ENCODE data around the gene APBB2. TPM values are rescaled to one million over a fixed set of nuclear protein-coding genes. Genes with fewer than 3 reads are reported as not detected.
"Not testable (repeated sequence)": the region's sequence is repeated elsewhere in the genome, so short reads cannot be mapped to it uniquely, and the experiment has no call there.

APBB2 gene
- total RNA-seq, 2 experiments from 2014 or later: 0.22 TPM; not detected in 1

DNA sequence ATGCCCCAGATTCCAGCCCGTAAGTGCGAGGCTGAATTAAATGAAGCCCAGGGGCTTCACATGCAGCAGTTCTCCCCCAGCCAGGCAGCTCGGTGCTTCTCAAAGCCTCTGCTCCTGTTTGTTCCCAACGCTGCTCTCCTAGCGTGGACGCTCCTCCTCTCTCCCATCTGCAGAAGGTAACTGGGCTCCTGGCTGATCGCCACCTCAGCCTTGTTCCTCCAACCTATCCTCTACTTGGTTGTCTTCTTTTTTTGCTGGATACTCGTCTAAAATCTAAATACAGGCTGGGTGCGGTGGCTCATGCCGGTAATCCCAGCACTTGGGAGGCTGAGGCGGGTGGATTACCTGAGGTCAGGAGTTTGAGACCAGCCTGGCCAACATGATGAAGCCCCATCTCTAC lies 394.2 kb downstream of the APBB2 start:
- Mint-ChIP-seq H3K27ac (no peak overlapping the region), H3K27me3 (no peaks in the 10 kb centered on the region), H3K4me3 (no peak overlapping the region), H3K36me3 (ENCODE audit: low read depth) (no peaks in the 10 kb centered on the region), H3K4me1 (ENCODE audit: low read depth) (no peaks in the 10 kb centered on the region), H3K9me3 (no peaks in the 10 kb centered on the region)
- Histone ChIP-seq H3K4me3 (ENCODE audit: low read length) (no peak overlapping the region), H3K9me3 (ENCODE audit: control insufficient read depth in 1 of 2, insufficient read depth in 1 of 2, low read length in 2 of 2) (no peaks in the 10 kb centered on the region), H3K4me1 (ENCODE audit: insufficient read depth, low read length) (no peaks in the 10 kb centered on the region), H3K36me3 (ENCODE audit: insufficient read depth, low read length) (no peaks in the 10 kb centered on the region), H3K27me3 (ENCODE audit: control insufficient read depth in 1 of 2, insufficient read depth in 2 of 2, low read length in 2 of 2) (no peaks in the 10 kb centered on the region), H3K27ac (ENCODE audit: low read depth in 1 of 2, low read length in 2 of 2) (no peak overlapping the region)
- DNase-seq: no peak
- ChIA-PET CTCF (no interaction called here), POLR2A (no interaction called here)
- TF ChIP-seq, protein P1, sequence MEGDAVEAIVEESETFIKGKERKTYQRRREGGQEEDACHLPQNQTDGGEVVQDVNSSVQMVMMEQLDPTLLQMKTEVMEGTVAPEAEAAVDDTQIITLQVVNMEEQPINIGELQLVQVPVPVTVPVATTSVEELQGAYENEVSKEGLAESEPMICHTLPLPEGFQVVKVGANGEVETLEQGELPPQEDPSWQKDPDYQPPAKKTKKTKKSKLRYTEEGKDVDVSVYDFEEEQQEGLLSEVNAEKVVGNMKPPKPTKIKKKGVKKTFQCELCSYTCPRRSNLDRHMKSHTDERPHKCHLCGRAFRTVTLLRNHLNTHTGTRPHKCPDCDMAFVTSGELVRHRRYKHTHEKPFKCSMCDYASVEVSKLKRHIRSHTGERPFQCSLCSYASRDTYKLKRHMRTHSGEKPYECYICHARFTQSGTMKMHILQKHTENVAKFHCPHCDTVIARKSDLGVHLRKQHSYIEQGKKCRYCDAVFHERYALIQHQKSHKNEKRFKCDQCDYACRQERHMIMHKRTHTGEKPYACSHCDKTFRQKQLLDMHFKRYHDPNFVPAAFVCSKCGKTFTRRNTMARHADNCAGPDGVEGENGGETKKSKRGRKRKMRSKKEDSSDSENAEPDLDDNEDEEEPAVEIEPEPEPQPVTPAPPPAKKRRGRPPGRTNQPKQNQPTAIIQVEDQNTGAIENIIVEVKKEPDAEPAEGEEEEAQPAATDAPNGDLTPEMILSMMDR (IDR thresholded peaks at IDR 0.05): no peak
- ATAC-seq (ENCODE audit: poor library complexity): no peak
- intact Hi-C loops (cut with DNase I, micrococcal nuclease): no loop called here

- H3K4me3 ChIP-seq (ENCODE audit: low read length); H3K4me1 Mint-ChIP-seq (ENCODE audit: low read depth); DNase-seq; H3K36me3 Mint-ChIP-seq (ENCODE audit: low read depth); H3K9me3 ChIP-seq (ENCODE audit: control insufficient read depth in 1 of 2, insufficient read depth in 1 of 2, low read length in 2 of 2); intact Hi-C loops (cut with DNase I, micrococcal nuclease); CTCF ChIA-PET; H3K27ac ChIP-seq (ENCODE audit: low read depth in 1 of 2, low read length in 2 of 2); H3K27me3 ChIP-seq (ENCODE audit: control insufficient read depth in 1 of 2, insufficient read depth in 2 of 2, low read length in 2 of 2); ATAC-seq (ENCODE audit: poor library complexity); H3K27me3 Mint-ChIP-seq; H3K27ac Mint-ChIP-seq; H3K4me1 ChIP-seq (ENCODE audit: insufficient read depth, low read length); H3K36me3 ChIP-seq (ENCODE audit: insufficient read depth, low read length); H3K4me3 Mint-ChIP-seq; H3K9me3 Mint-ChIP-seq; POLR2A ChIA-PET: not testable (repeated sequence)
Measured at GRCh38 chr4:40817157-40817556, 397.2 kb downstream of the APBB2 start.

GRCh38 chr4:40812856-40813255 lies 401.5 kb downstream of the APBB2 start:
- Mint-ChIP-seq H3K4me1 (ENCODE audit: low read depth) (no peaks in the 10 kb centered on the region), H3K36me3 (ENCODE audit: low read depth) (no peaks in the 10 kb centered on the region), H3K9me3 (no peaks in the 10 kb centered on the region), H3K27me3 (no peaks in the 10 kb centered on the region), H3K4me3 (no peak overlapping the region), H3K27ac (no peak overlapping the region)
- CTCF ChIA-PET: no interaction called here
- Histone ChIP-seq H3K9me3 (ENCODE audit: control insufficient read depth in 1 of 2, insufficient read depth in 1 of 2, low read length in 2 of 2) (no peaks in the 10 kb centered on the region), H3K36me3 (ENCODE audit: insufficient read depth, low read length) (no peaks in the 10 kb centered on the region), H3K4me1 (ENCODE audit: insufficient read depth, low read length) (no peaks in the 10 kb centered on the region), H3K27ac (ENCODE audit: low read depth in 1 of 2, low read length in 2 of 2) (no peak overlapping the region), H3K4me3 (ENCODE audit: low read length) (no peak overlapping the region), H3K27me3 (ENCODE audit: control insufficient read depth in 1 of 2, insufficient read depth in 2 of 2, low read length in 2 of 2) (no peaks in the 10 kb centered on the region)
- intact Hi-C loops (cut with DNase I, micrococcal nuclease): no loop called here
- DNase-seq: no peak
- no peak for ATAC-seq (ENCODE audit: poor library complexity)
- TF ChIP-seq, protein P1 (IDR thresholded peaks at IDR 0.05): no peak
- POLR2A ChIA-PET: no interaction called here

DNA sequence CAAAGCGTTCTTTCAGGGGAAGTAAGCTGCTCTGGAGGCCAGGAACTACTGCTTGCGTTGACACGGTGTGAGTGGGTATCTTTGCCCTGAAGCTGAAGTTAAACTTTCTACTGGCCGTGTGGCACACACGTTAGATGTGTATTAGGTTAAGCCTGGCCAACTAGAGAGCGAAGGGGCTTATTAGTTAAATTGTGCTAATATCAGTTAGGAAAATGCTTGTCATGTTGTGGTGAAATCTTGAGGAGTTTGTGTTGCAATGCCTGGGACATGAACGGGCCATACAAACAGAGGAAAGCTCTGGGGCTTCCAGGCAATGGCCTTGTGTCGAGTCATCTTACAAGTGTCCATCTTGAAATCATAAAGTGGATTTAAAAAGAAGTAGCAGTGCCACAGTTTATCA lies 402.0 kb downstream of the APBB2 start:
- intact Hi-C loops (cut with DNase I, micrococcal nuclease): no loop called here
- no peak overlapping the region for H3K4me3 Mint-ChIP-seq
- Histone ChIP-seq H3K27me3 (ENCODE audit: control insufficient read depth in 1 of 2, insufficient read depth in 2 of 2, low read length in 2 of 2) (no peaks in the 10 kb centered on the region), H3K4me1 (ENCODE audit: insufficient read depth, low read length) (no peaks in the 10 kb centered on the region), H3K27ac (ENCODE audit: low read depth in 1 of 2, low read length in 2 of 2) (no peak overlapping the region), H3K9me3 (ENCODE audit: control insufficient read depth in 1 of 2, insufficient read depth in 1 of 2, low read length in 2 of 2) (no peaks in the 10 kb centered on the region), H3K36me3 (ENCODE audit: insufficient read depth, low read length) (no peaks in the 10 kb centered on the region), H3K4me3 (ENCODE audit: low read length) (no peak overlapping the region)
- no peaks in the 10 kb centered on the region for H3K4me1 Mint-ChIP-seq (ENCODE audit: low read depth)
- no peaks in the 10 kb centered on the region for H3K9me3 Mint-ChIP-seq
- ChIA-PET POLR2A (no interaction called here), CTCF (no interaction called here)
- no peak for ATAC-seq (ENCODE audit: poor library complexity)
- no peak overlapping the region for H3K27ac Mint-ChIP-seq
- TF ChIP-seq, protein P1 (IDR thresholded peaks at IDR 0.05): no peak
- H3K27me3 Mint-ChIP-seq: no peaks in the 10 kb centered on the region
- no peaks in the 10 kb centered on the region for H3K36me3 Mint-ChIP-seq (ENCODE audit: low read depth)
- peak in 2 of 14 experiments; percentile 19 to 35 for DNase-seq
